Activated CD8-positive, alpha-beta T cell treated with anti-CD3 and anti-CD28 coated beads for 36 hours (primary cell): ENCODE measurements around the gene AMOTL1. TPM values are rescaled to one million over a fixed set of nuclear protein-coding genes. Genes with fewer than 3 reads are reported as not detected.

Experiments used
- ATAC-seq: fragments of 200-7000 bp; cut with Tn5 transposase; one replicate; pipeline ENCODE4 v1.10.0; 2021; ENCODE audit warnings: mild to moderate bottlenecking, moderate library complexity
- CTCF ChIA-PET: fragments of 350-600 bp; sonication (Branson Sonifier 250); formaldehyde crosslinking; loops from one replicate; lab custom pipeline; 2021; ENCODE audit warnings: antibody characterized with exemption; lab: Charles Lee
- POLR2A ChIA-PET: fragments of 350-600 bp; sonication (Branson Sonifier 250); formaldehyde crosslinking; loops from one replicate; lab custom pipeline; 2021; ENCODE audit warnings: antibody characterized with exemption; lab: Charles Lee
- DNase-seq: peaks from one replicate; pipeline ENCODE4 v3.0.0-alpha.2; 2020
- H3K27ac Mint-ChIP-seq: one replicate; pipeline ENCODE4 v1.8.0; 2021; ENCODE audit warnings: mild to moderate bottlenecking, mixed read lengths
- H3K27me3 Mint-ChIP-seq: one replicate; pipeline ENCODE4 v1.8.0; 2021; ENCODE audit warnings: mixed read lengths
- H3K36me3 Mint-ChIP-seq: one replicate; pipeline ENCODE4 v1.8.0; 2021; ENCODE audit warnings: low read depth, mixed read lengths
- H3K4me1 Mint-ChIP-seq: one replicate; pipeline ENCODE4 v1.8.0; 2021; ENCODE audit warnings: low read depth, mixed read lengths
- H3K4me3 Mint-ChIP-seq: one replicate; pipeline ENCODE4 v1.8.0; 2021; ENCODE audit warnings: mild to moderate bottlenecking, moderate library complexity, mixed read lengths
- H3K9me3 Mint-ChIP-seq: one replicate; pipeline ENCODE4 v1.8.0; 2021; ENCODE audit warnings: mixed read lengths
- CTCF ChIP-seq: fragments of 200-600 bp; IDR thresholded peaks from one replicate; pipeline ENCODE4 v1.8.0; 2022; ENCODE audit warnings: antibody characterized with exemption, mild to moderate bottlenecking
- intact Hi-C: fragments of 100-400 bp; cut with micrococcal nuclease; formaldehyde crosslinking; loops from one replicate; pipeline ENCODE4 v1.10.0; 2022
- total RNA-seq, 2 experiments: library from RNA; stranded (reverse); gene quantifications; one replicate each; pipeline ENCODE4 v1.2.3, GENCODE V29; 2021

The AMOTL1 gene
- total RNA-seq, 2 experiments from 2014 or later = 1.5 to 1.7 TPM

GRCh38 chr11:94876645-94877442 lies 108.7 kb downstream of the AMOTL1 start:
- peak; percentile 29 for TF ChIP-seq CTCF
- ATAC-seq = peak; percentile 97

GRCh38 chr11:94877443-94878200 lies 109.5 kb downstream of the AMOTL1 start:
- no peak for DNase-seq
- peaks cover 24% of the 10 kb centered on the region for H3K4me1 Mint-ChIP-seq
- no peak overlapping the region for H3K4me3 Mint-ChIP-seq
- intact Hi-C loops = loop anchor here (2.0 kb wide), 1 partner anchor 91 kb away; no protein-coding TSS in a partner anchor
- CTCF ChIA-PET = interaction anchor here (1.1 to 1.5 kb wide), 5 partner anchors 8 to 254 kb away, joined by 3 to 6 read pairs (median 5); no protein-coding TSS in a partner anchor
- no peak for ATAC-seq
- no peaks in the 10 kb centered on the region for H3K9me3 Mint-ChIP-seq
- POLR2A ChIA-PET = no interaction called here
- no peaks in the 10 kb centered on the region for H3K36me3 Mint-ChIP-seq
- H3K27ac Mint-ChIP-seq = peak overlapping the region; percentile 86
- no peaks in the 10 kb centered on the region for H3K27me3 Mint-ChIP-seq
- TF ChIP-seq CTCF = no peak

More at GRCh38 chr11:94876645-94877442, 108.7 kb downstream of the AMOTL1 start:
- Mint-ChIP-seq H3K4me3 (peak overlapping the region; percentile 35), H3K4me1 (peaks cover 24% of the 10 kb centered on the region), H3K27me3 (no peaks in the 10 kb centered on the region), H3K27ac (peak overlapping the region; percentile 86), H3K9me3 (no peaks in the 10 kb centered on the region), H3K36me3 (no peaks in the 10 kb centered on the region)
- DNase-seq = peak; percentile 93
- ChIA-PET CTCF (interaction anchor here (0.7 to 1.5 kb wide), 9 partner anchors 9 to 256 kb away, joined by 3 to 6 read pairs (median 4); no protein-coding TSS in a partner anchor), POLR2A (no interaction called here)
- intact Hi-C loops = loop anchor here (2.0 kb wide), 1 partner anchor 90 kb away; no protein-coding TSS in a partner anchor

GRCh38 chr11:94879006-94879405 lies 110.8 kb downstream of the AMOTL1 start:
- no peaks in the 10 kb centered on the region for H3K9me3 Mint-ChIP-seq
- no peak overlapping the region for H3K4me3 Mint-ChIP-seq
- intact Hi-C loops = no loop called here
- ChIA-PET CTCF (interaction anchor here (1.4 kb wide), 1 partner anchor 19 kb away, joined by 4 read pairs; no protein-coding TSS in a partner anchor), POLR2A (no interaction called here)
- peaks cover 24% of the 10 kb centered on the region for H3K4me1 Mint-ChIP-seq
- H3K27ac Mint-ChIP-seq = no peak overlapping the region
- no peaks in the 10 kb centered on the region for H3K27me3 Mint-ChIP-seq
- ATAC-seq (no peak), DNase-seq (no peak)
- TF ChIP-seq CTCF = no peak
- no peaks in the 10 kb centered on the region for H3K36me3 Mint-ChIP-seq

GRCh38 chr11:94880216-94880615 lies 112.1 kb downstream of the AMOTL1 start:
- peaks cover 24% of the 10 kb centered on the region for H3K4me1 Mint-ChIP-seq
- ATAC-seq (peak; percentile 26), DNase-seq (no peak)
- no peak for TF ChIP-seq CTCF
- no peak overlapping the region for H3K4me3 Mint-ChIP-seq
- ChIA-PET CTCF (no interaction called here), POLR2A (no interaction called here)
- intact Hi-C loops = no loop called here
- H3K27me3 Mint-ChIP-seq = no peaks in the 10 kb centered on the region
- no peaks in the 10 kb centered on the region for H3K36me3 Mint-ChIP-seq
- H3K27ac Mint-ChIP-seq = no peak overlapping the region
- H3K9me3 Mint-ChIP-seq = no peaks in the 10 kb centered on the region
